ENCODE measurements around the gene RDH5. TPM values are rescaled to one million over a fixed set of nuclear protein-coding genes. Genes with fewer than 3 reads are reported as not detected.

The RDH5 gene
- total RNA-seq, 4 donors from 2014 or later: 70.9 to 162 (median 123) TPM

GRCh38 chr12:55732288-55732687 lies 12.1 kb downstream of the RDH5 start:
- no peak for TF ChIP-seq CTCF (IDR thresholded peaks at IDR 0.05; ENCODE audit: low read depth)

- TF ChIP-seq CTCF (IDR thresholded peaks at IDR 0.05; ENCODE audit: low read depth): no peak
These were observed 12.9 kb downstream of the RDH5 start for GRCh38 chr12:55733021-55733555.

- no peak for TF ChIP-seq CTCF (IDR thresholded peaks at IDR 0.05; ENCODE audit: low read depth)
These were observed 13.7 kb downstream of the RDH5 start for GRCh38 chr12:55733858-55734257.

GRCh38 chr12:55734595-55734994 lies 14.4 kb downstream of the RDH5 start:
- no peak for TF ChIP-seq CTCF (IDR thresholded peaks at IDR 0.05; ENCODE audit: low read depth)

GRCh38 chr12:55736076-55736475 lies 15.9 kb downstream of the RDH5 start:
- no peak for TF ChIP-seq CTCF (IDR thresholded peaks at IDR 0.05; ENCODE audit: low read depth)

GRCh38 chr12:55736780-55737580 lies 16.8 kb downstream of the RDH5 start:
- no peak for TF ChIP-seq CTCF (IDR thresholded peaks at IDR 0.05; ENCODE audit: low read depth)

- no peak for TF ChIP-seq CTCF (IDR thresholded peaks at IDR 0.05; ENCODE audit: low read depth)
These were observed 17.5 kb downstream of the RDH5 start for GRCh38 chr12:55737581-55738122.

Data from subcutaneous adipose tissue (tissue), 4 donors.